B cell (primary cell): ENCODE results near the gene GUCA1A. TPM values are rescaled to one million over a fixed set of nuclear protein-coding genes. Genes with fewer than 3 reads are reported as not detected.
"Not testable (repeated sequence)": the region's sequence is repeated elsewhere in the genome, so short reads cannot be mapped to it uniquely, and the experiment has no call there.

Experiments
- ATAC-seq: fragments of 200-7000 bp; cut with Tn5 transposase; one replicate; pipeline ENCODE4 v1.10.0; 2021; ENCODE audit warnings: low read depth, mild to moderate bottlenecking, moderate number of reproducible peaks, moderate library complexity
- CTCF ChIA-PET: fragments of 350-600 bp; sonication (Branson Sonifier 250); formaldehyde crosslinking; loops from one replicate; lab custom pipeline; 2021; ENCODE audit warnings: antibody characterized with exemption, inconsistent platforms; lab: Charles Lee
- POLR2A ChIA-PET: fragments of 350-600 bp; sonication (Branson Sonifier 250); formaldehyde crosslinking; loops from one replicate; lab custom pipeline; 2021; ENCODE audit warnings: antibody characterized with exemption; lab: Charles Lee
- DNase-seq: peaks from one replicate; pipeline ENCODE4 v3.0.0; 2013
- H2AFZ ChIP-seq: 2 replicates; pipeline ENCODE4 v1.6.1; 2012; ENCODE audit warnings: mild to moderate bottlenecking, low read depth, low read length; ENCODE audit not compliant: insufficient read depth, poor library complexity, severe bottlenecking
- H3K27ac ChIP-seq, 2 donors: 1 replicate in 1 of 2; 2 replicates in 1 of 2; pipeline ENCODE4 v1.5.1; 2012 to 2013; ENCODE audit warnings: low read length in 2 of 2, mild to moderate bottlenecking in 2 of 2, moderate library complexity in 1 of 2
- H3K27me3 ChIP-seq, 4 experiments: fragments of 200-600 bp in 1 of 4; sonication (generic) in 1 of 4; replicated peaks in 1 of 4; 1 replicate in 2 of 4; 2 replicates in 2 of 4; pipeline versions ENCODE4 v1.6.1 to v1.7.0; 2013 to 2016; ENCODE audit warnings: low read length in 3 of 4, mild to moderate bottlenecking in 2 of 4, mixed read lengths in 1 of 4, moderate library complexity in 1 of 4; ENCODE audit not compliant: insufficient read depth in 4 of 4, control insufficient read depth in 3 of 4; ENCODE audit errors: control extremely low read depth in 1 of 4
- H3K36me3 ChIP-seq, 2 experiments: replicated peaks in 1 of 2; 1 replicate in 1 of 2; 2 replicates in 1 of 2; pipeline versions ENCODE4 v1.6.1 to v1.7.1; 2013; ENCODE audit warnings: low read length in 1 of 2; ENCODE audit not compliant: insufficient read depth in 2 of 2, control insufficient read depth in 1 of 2; ENCODE audit errors: control extremely low read depth in 1 of 2, extremely low read depth in 1 of 2
- H3K4me1 ChIP-seq, 2 donors: fragments of 200-600 bp in 1 of 2; sonication (generic) in 1 of 2; 1 replicate in 1 of 2; 2 replicates in 1 of 2; pipeline versions ENCODE4 v1.5.1 to v1.6.1; 2013 to 2017; ENCODE audit warnings: low read length in 2 of 2; ENCODE audit not compliant: control insufficient read depth in 2 of 2, insufficient read depth in 2 of 2
- H3K4me2 ChIP-seq: replicated peaks from 2 replicates; pipeline ENCODE3; 2012; ENCODE audit warnings: mild to moderate bottlenecking, low read depth, low read length; ENCODE audit not compliant: poor library complexity, severe bottlenecking
- H3K4me3 ChIP-seq, 5 experiments: fragments of 200-600 bp in 1 of 5; sonication (generic) in 1 of 5; 1 replicate in 3 of 5; 2 replicates in 2 of 5; pipeline versions ENCODE4 v1.5.1 to v1.7.0; 2011 to 2016; ENCODE audit warnings: low read length in 4 of 5, mild to moderate bottlenecking in 4 of 5, low read depth in 2 of 5, control low read depth in 1 of 5, moderate library complexity in 1 of 5; ENCODE audit not compliant: insufficient read depth in 1 of 5; ENCODE audit errors: control extremely low read depth in 1 of 5, extremely low read depth in 1 of 5
- H3K79me2 ChIP-seq: fragments of 200-600 bp; sonication (generic); one replicate; pipeline ENCODE4 v1.6.0; 2016; ENCODE audit warnings: low read length; ENCODE audit not compliant: control insufficient read depth, insufficient read depth
- H3K9ac ChIP-seq: fragments of 200-600 bp; sonication (generic); 2 replicates; pipeline ENCODE4 v1.6.1; 2017; ENCODE audit warnings: mild to moderate bottlenecking, low read length, moderate library complexity
- H3K9me3 ChIP-seq, 3 donors: one replicate each; pipeline versions ENCODE4 v1.6.1 to v1.7.1; 2013; ENCODE audit warnings: low read length in 2 of 3; ENCODE audit not compliant: control insufficient read depth in 2 of 3, insufficient read depth in 1 of 3; ENCODE audit errors: control extremely low read depth in 1 of 3
- H4K20me1 ChIP-seq: 2 replicates; pipeline ENCODE4 v1.6.0; 2012; ENCODE audit warnings: mild to moderate bottlenecking, low read length; ENCODE audit not compliant: insufficient read depth, control insufficient read depth, poor library complexity, severe bottlenecking
- H3K27ac Mint-ChIP-seq: one replicate; pipeline ENCODE4 v1.8.0; 2021; ENCODE audit warnings: mixed read lengths
- H3K27me3 Mint-ChIP-seq: one replicate; pipeline ENCODE4 v1.8.0; 2021; ENCODE audit warnings: mixed read lengths
- H3K4me1 Mint-ChIP-seq: one replicate; pipeline ENCODE4 v1.8.0; 2021; ENCODE audit warnings: mixed read lengths
- H3K4me3 Mint-ChIP-seq: one replicate; pipeline ENCODE4 v1.8.0; 2021; ENCODE audit warnings: mixed read lengths
- H3K9me3 Mint-ChIP-seq: one replicate; pipeline ENCODE4 v1.8.0; 2022; ENCODE audit warnings: mixed read lengths; ENCODE audit not compliant: insufficient read depth
- CTCF ChIP-seq: fragments of 200-600 bp; IDR thresholded peaks from one replicate; pipeline ENCODE4 v1.8.0; 2022; ENCODE audit warnings: antibody characterized with exemption, mild to moderate bottlenecking
- EZH2 ChIP-seq: IDR thresholded peaks from 2 replicates; pipeline ENCODE4 v1.6.1; 2012; ENCODE audit warnings: borderline replicate concordance, low read depth, mild to moderate bottlenecking, moderate library complexity, low read length; ENCODE audit not compliant: insufficient read depth, poor library complexity, severe bottlenecking
- WGBS: methylation state at CpG from one replicate; pipeline ENCODE4 v1.1.5; 2013; ENCODE audit warnings: missing lambda C conversion rate; ENCODE audit not compliant: insufficient coverage; 5-methylcytosine and 5-hydroxymethylcytosine counted together
- intact Hi-C: fragments of 100-400 bp; cut with micrococcal nuclease; formaldehyde crosslinking; loops from one replicate; pipeline ENCODE4 v1.10.0; 2022
- polyA plus RNA-seq: library from polyadenylated mRNA; depleted of rRNA; stranded (reverse); fragments of >200 nt; gene quantifications from 2 replicates; pipeline ENCODE4 v1.2.3, GENCODE V29; 2012
- total RNA-seq, 2 donors: library from RNA; stranded (reverse); fragments of 120-200 nt in 1 of 2; gene quantifications; 1 replicate in 1 of 2; 2 replicates in 1 of 2; pipeline versions ENCODE4 v1.2.3 to v1.2.4, GENCODE V29; 2013 to 2022

GUCA1A gene
- total and polyA plus RNA-seq, 2 donors (not counting 1 experiment from before 2014, with no cell fraction given): not detected

- H3K9me3 ChIP-seq: no peaks in the 10 kb centered on the region
- H3K4me1 ChIP-seq: peaks cover 4 to 11% of the 10 kb centered on the region in 2 donors
- WGBS: no CpG with 5 or more reads among the region's 6 CpGs
- DNase-seq (no peak), ATAC-seq (peak; percentile 14)
- H3K4me1 Mint-ChIP-seq: peaks cover 26% of the 10 kb centered on the region
- no peak for TF ChIP-seq CTCF
- TF ChIP-seq EZH2: no peak
- no peak overlapping the region for H3K9ac ChIP-seq
- POLR2A ChIA-PET: interaction anchor here (0.6 kb wide), 1 partner anchor 424 kb away, joined by 3 read pairs; no protein-coding TSS in a partner anchor
- peak overlapping the region in 1 of 2 donors; percentile 43 for H3K27ac ChIP-seq
- peaks cover 8 to 61% of the 10 kb centered on the region in 2 experiments for H3K36me3 ChIP-seq
- H3K4me2 ChIP-seq: no peak overlapping the region
- H2AFZ ChIP-seq: no peak overlapping the region
- peak overlapping the region; percentile 41 for H3K27ac Mint-ChIP-seq
- no peaks in the 10 kb centered on the region for H3K9me3 Mint-ChIP-seq
- H3K27me3 Mint-ChIP-seq: no peaks in the 10 kb centered on the region
- H3K79me2 ChIP-seq: peaks cover 29% of the 10 kb centered on the region
- H4K20me1 ChIP-seq: peaks cover 6% of the 10 kb centered on the region
- H3K4me3 ChIP-seq: no peak overlapping the region
- H3K27me3 ChIP-seq: no peaks in the 10 kb centered on the region
- no peak overlapping the region for H3K4me3 Mint-ChIP-seq
- intact Hi-C loops: loop anchor here (10.0 kb wide), 2 partner anchors 663 to 1473 kb away; partner anchors contain the start of genes MRPS18A and RPL7L1
- CTCF ChIA-PET: interaction anchor here (0.6 to 1.1 kb wide), 2 partner anchors 45 to 118 kb away, joined by 3 read pairs; no protein-coding TSS in a partner anchor
Observed at GRCh38 chr6:42211726-42212125, 38.6 kb downstream of the GUCA1A start.

- no peaks in the 10 kb centered on the region for H3K27me3 Mint-ChIP-seq
- Histone ChIP-seq H3K4me3 (no peak overlapping the region), H3K9ac (no peak overlapping the region), H4K20me1 (peaks cover 6% of the 10 kb centered on the region), H3K27me3 (no peaks in the 10 kb centered on the region), H3K36me3 (peaks cover 8 to 58% of the 10 kb centered on the region in 2 experiments), H3K4me2 (no peak overlapping the region), H3K27ac (no peak overlapping the region), H3K79me2 (peaks cover 35% of the 10 kb centered on the region), H3K9me3 (no peaks in the 10 kb centered on the region), H2AFZ (no peak overlapping the region), H3K4me1 (peaks cover 7 to 16% of the 10 kb centered on the region in 2 donors)
- ATAC-seq (no peak), DNase-seq (no peak)
- no peak overlapping the region for H3K27ac Mint-ChIP-seq
- H3K4me1 Mint-ChIP-seq: peaks cover 29% of the 10 kb centered on the region
- TF ChIP-seq CTCF (no peak), EZH2 (no peak)
- CTCF ChIA-PET: no interaction called here
- no CpG with 5 or more reads among the region's 3 CpGs for WGBS
- H3K9me3 Mint-ChIP-seq: no peaks in the 10 kb centered on the region
- no peak overlapping the region for H3K4me3 Mint-ChIP-seq
- POLR2A ChIA-PET: no interaction called here
- intact Hi-C loops: loop anchor here (10.0 kb wide), 2 partner anchors 662 to 1472 kb away; partner anchors contain the start of genes MRPS18A and RPL7L1
Observed at GRCh38 chr6:42212442-42212841, 39.3 kb downstream of the GUCA1A start.

- intact Hi-C loops: loop anchor here (5.0 to 10.0 kb wide), 6 partner anchors 319 to 1468 kb away; partner anchors contain the start of genes MRPS18A, NFYA, OARD1 and RPL7L1
- H3K4me3 Mint-ChIP-seq: peak overlapping the region; percentile 74
- H3K27ac ChIP-seq, H3K27me3 Mint-ChIP-seq, H3K9me3 ChIP-seq, H3K27ac Mint-ChIP-seq, H3K9me3 Mint-ChIP-seq, DNase-seq, H2AFZ ChIP-seq, H3K27me3 ChIP-seq, POLR2A ChIA-PET, H4K20me1 ChIP-seq, ATAC-seq: not testable (repeated sequence)
- WGBS: 97% methylated on average over 10 of the region's 18 CpGs
- Histone ChIP-seq H3K4me3 (peak overlapping the region in 1 of 5 experiments; percentile 86), H3K9ac (peak overlapping the region; percentile 88), H3K4me1 (peaks cover 7 to 20% of the 10 kb centered on the region in 2 donors), H3K79me2 (peaks cover 42% of the 10 kb centered on the region), H3K36me3 (peaks cover 1 to 23% of the 10 kb centered on the region in 2 experiments), H3K4me2 (peak overlapping the region; percentile 72)
- H3K4me1 Mint-ChIP-seq: peaks cover 32% of the 10 kb centered on the region
- CTCF ChIA-PET: interaction anchor here (0.8 to 2.5 kb wide), 7 partner anchors 13 to 432 kb away, joined by 3 to 13 read pairs (median 4); partner anchors contain the start of gene TOMM6
Observed at GRCh38 chr6:42216495-42216894, 43.3 kb downstream of the GUCA1A start.
